PC-9 (cell line): ENCODE data around the gene MRPL16. TPM values are rescaled to one million over a fixed set of nuclear protein-coding genes. Genes with fewer than 3 reads are reported as not detected.

ENCODE experiments used
- BruUV-seq: library from RNA; stranded (reverse); fragments of 400-500 nt; replicated peaks from 2 replicates; lab custom pipeline; 2021; lab: Mats Ljungman, UMichigan
- CTCF ChIA-PET: fragments of 300-600 bp; sonication (Branson Sonifier 250); formaldehyde crosslinking; loops from one replicate; lab custom pipeline; 2022; ENCODE audit warnings: antibody characterized with exemption; lab: Charles Lee
- POLR2A ChIA-PET: fragments of 300-600 bp; sonication (Branson Sonifier 250); formaldehyde crosslinking; loops from one replicate; lab custom pipeline; 2022; ENCODE audit warnings: antibody characterized with exemption; ENCODE audit not compliant: unreplicated experiment; lab: Charles Lee
- DNase-seq, 2 experiments: peaks; one replicate each; pipeline versions ENCODE4 v3.0.0 to v3.0.0-alpha.2; 2015 to 2022; ENCODE audit warnings: mixed read lengths in 1 of 2
- H2AFZ ChIP-seq: fragments of 200-600 bp; sonication (generic); 2 replicates; pipeline ENCODE4 v1.8.1; 2017; ENCODE audit warnings: antibody characterized with exemption
- H3F3A ChIP-seq: fragments of 200-600 bp; sonication (generic); 2 replicates; pipeline ENCODE4 v1.8.1; 2017; ENCODE audit warnings: antibody characterized with exemption, mild to moderate bottlenecking, low read depth; ENCODE audit not compliant: insufficient read depth
- H3K27ac ChIP-seq: fragments of 200-600 bp; sonication (generic); 2 replicates; pipeline ENCODE4 v1.6.1; 2016; ENCODE audit warnings: mixed run types
- H3K27me3 ChIP-seq: fragments of 200-600 bp; sonication (generic); 2 replicates; pipeline ENCODE4 v1.6.1; 2016; ENCODE audit warnings: low read depth, mixed run types; ENCODE audit not compliant: insufficient read depth
- H3K36me3 ChIP-seq: fragments of 200-600 bp; sonication (generic); 2 replicates; pipeline ENCODE4 v1.6.1; 2016; ENCODE audit warnings: low read depth, mixed run types
- H3K4me1 ChIP-seq: fragments of 200-600 bp; sonication (generic); replicated peaks from 2 replicates; pipeline ENCODE4 v1.6.1; 2016; ENCODE audit warnings: mixed run types; ENCODE audit not compliant: insufficient read depth
- H3K4me2 ChIP-seq: fragments of 200-600 bp; sonication (generic); 2 replicates; pipeline ENCODE4 v1.6.1; 2017; ENCODE audit warnings: mixed run types
- H3K4me3 ChIP-seq: fragments of 200-600 bp; sonication (generic); 2 replicates; pipeline ENCODE4 v1.6.1; 2016; ENCODE audit warnings: mixed run types
- H3K79me2 ChIP-seq: fragments of 200-600 bp; sonication (generic); 2 replicates; pipeline ENCODE4 v1.6.1; 2017; ENCODE audit warnings: low read depth, mixed run types
- H3K9me2 ChIP-seq: fragments of 200-600 bp; sonication (generic); 2 replicates; pipeline ENCODE4 v1.8.1; 2017; ENCODE audit warnings: mild to moderate bottlenecking; ENCODE audit not compliant: insufficient read depth
- H3K9me3 ChIP-seq: fragments of 200-600 bp; sonication (generic); 2 replicates; pipeline ENCODE4 v1.8.1; 2016; ENCODE audit warnings: low read depth; ENCODE audit not compliant: insufficient read depth
- H4K20me1 ChIP-seq: fragments of 200-600 bp; sonication (generic); 2 replicates; pipeline ENCODE4 v1.8.1; 2017; ENCODE audit not compliant: insufficient read depth
- EZH2 ChIP-seq: fragments of 200-600 bp; sonication (generic); IDR thresholded peaks from 2 replicates; pipeline ENCODE4 v1.8.0; 2017; ENCODE audit warnings: antibody characterized with exemption, low read depth
- intact Hi-C: fragments of 100-400 bp; cut with micrococcal nuclease; formaldehyde crosslinking; loops from one replicate; pipeline ENCODE4 v1.10.0; 2022; ENCODE audit not compliant: unreplicated experiment
- total RNA-seq: library from RNA; stranded (reverse); gene quantifications from 2 replicates; pipeline ENCODE4 v1.2.3, GENCODE V29; 2021
- TF ChIP-seq, protein P1 (sequence below): fragments of 200-600 bp; sonication (generic); conservative IDR thresholded peaks from 2 replicates; pipeline ENCODE4 v1.6.1; 2017; ENCODE audit warnings: mixed run types, antibody characterized with exemption, mild to moderate bottlenecking, moderate library complexity

MRPL16 gene
- total RNA-seq, 1 experiment from 2014 or later: 64.7 TPM

DNA sequence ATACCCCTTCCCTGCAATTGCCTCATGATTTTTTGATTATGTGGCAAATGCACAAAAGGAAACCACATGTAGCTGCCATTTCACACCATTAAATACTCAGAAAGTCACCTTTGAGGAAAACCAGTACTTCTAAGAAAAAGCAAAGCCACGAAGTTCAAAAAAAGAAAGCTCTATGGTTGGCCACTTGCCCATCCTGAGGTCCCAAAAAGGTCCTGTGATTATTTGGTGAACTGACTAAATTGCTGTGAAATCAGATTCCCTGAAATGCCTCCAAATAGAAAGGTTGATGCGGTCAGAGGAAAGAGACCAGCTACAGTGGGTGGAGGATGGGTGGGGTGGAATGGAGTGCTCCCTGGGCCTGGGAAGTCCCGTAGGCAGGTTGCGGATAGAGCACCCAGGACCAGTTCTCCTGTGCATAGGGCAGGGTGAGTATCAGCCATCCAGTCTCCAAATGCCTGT lies 26.9 kb downstream of the MRPL16 start:
- Histone ChIP-seq H3K27ac (no peak overlapping the region), H3F3A (peaks cover 51% of the 10 kb centered on the region), H3K4me2 (no peak overlapping the region), H2AFZ (no peak overlapping the region), H3K9me2 (no peaks in the 10 kb centered on the region), H3K4me3 (no peak overlapping the region), H3K9me3 (no peaks in the 10 kb centered on the region), H3K4me1 (peaks cover 51% of the 10 kb centered on the region), H3K36me3 (peaks cover 22% of the 10 kb centered on the region), H3K79me2 (peaks cover 48% of the 10 kb centered on the region), H3K27me3 (no peaks in the 10 kb centered on the region), H4K20me1 (peaks cover 17% of the 10 kb centered on the region)
- ChIA-PET CTCF (no interaction called here), POLR2A (interaction anchor here (0.6 kb wide), 1 partner anchor 166 kb away, joined by 3 read pairs; no protein-coding TSS in a partner anchor)
- BruUV-seq: no TSS peak
- no peak for TF ChIP-seq EZH2
- TF ChIP-seq, protein P1, sequence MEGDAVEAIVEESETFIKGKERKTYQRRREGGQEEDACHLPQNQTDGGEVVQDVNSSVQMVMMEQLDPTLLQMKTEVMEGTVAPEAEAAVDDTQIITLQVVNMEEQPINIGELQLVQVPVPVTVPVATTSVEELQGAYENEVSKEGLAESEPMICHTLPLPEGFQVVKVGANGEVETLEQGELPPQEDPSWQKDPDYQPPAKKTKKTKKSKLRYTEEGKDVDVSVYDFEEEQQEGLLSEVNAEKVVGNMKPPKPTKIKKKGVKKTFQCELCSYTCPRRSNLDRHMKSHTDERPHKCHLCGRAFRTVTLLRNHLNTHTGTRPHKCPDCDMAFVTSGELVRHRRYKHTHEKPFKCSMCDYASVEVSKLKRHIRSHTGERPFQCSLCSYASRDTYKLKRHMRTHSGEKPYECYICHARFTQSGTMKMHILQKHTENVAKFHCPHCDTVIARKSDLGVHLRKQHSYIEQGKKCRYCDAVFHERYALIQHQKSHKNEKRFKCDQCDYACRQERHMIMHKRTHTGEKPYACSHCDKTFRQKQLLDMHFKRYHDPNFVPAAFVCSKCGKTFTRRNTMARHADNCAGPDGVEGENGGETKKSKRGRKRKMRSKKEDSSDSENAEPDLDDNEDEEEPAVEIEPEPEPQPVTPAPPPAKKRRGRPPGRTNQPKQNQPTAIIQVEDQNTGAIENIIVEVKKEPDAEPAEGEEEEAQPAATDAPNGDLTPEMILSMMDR: no peak
- DNase-seq: no peak
- intact Hi-C loops: no loop called here

GRCh38 chr11:59782080-59782479 lies 28.5 kb downstream of the MRPL16 start:
- BruUV-seq: no TSS peak
- no peak for DNase-seq
- no peak for TF ChIP-seq EZH2
- TF ChIP-seq, protein P1: no peak
- Histone ChIP-seq H3K79me2 (peaks cover 55% of the 10 kb centered on the region), H4K20me1 (peaks cover 32% of the 10 kb centered on the region), H3F3A (peaks cover 43% of the 10 kb centered on the region), H3K4me3 (no peak overlapping the region), H3K27me3 (no peaks in the 10 kb centered on the region), H3K4me2 (no peak overlapping the region), H3K9me2 (no peaks in the 10 kb centered on the region), H2AFZ (no peak overlapping the region), H3K36me3 (peaks cover 21% of the 10 kb centered on the region; the same call in 1 of the 2 replicates), H3K27ac (no peak overlapping the region), H3K9me3 (no peaks in the 10 kb centered on the region), H3K4me1 (peaks cover 54% of the 10 kb centered on the region)
- ChIA-PET CTCF (no interaction called here), POLR2A (no interaction called here)
- intact Hi-C loops: no loop called here

GRCh38 chr11:59779487-59779886 lies 31.1 kb downstream of the MRPL16 start:
- Histone ChIP-seq H3K4me1 (peaks cover 48% of the 10 kb centered on the region), H3K36me3 (peaks cover 34% of the 10 kb centered on the region)

More at GRCh38 chr11:59779487-59779886, 31.1 kb downstream of the MRPL16 start:
- Histone ChIP-seq H3K79me2 (peaks cover 49% of the 10 kb centered on the region), H3K4me2 (peak overlapping the region; percentile 2; the same call in 1 of the 2 replicates), H4K20me1 (peaks cover 38% of the 10 kb centered on the region), H3F3A (peaks cover 45% of the 10 kb centered on the region; the same call in 1 of the 2 replicates), H2AFZ (no peak overlapping the region), H3K4me3 (no peak overlapping the region), H3K27me3 (no peaks in the 10 kb centered on the region), H3K9me2 (no peaks in the 10 kb centered on the region), H3K27ac (no peak overlapping the region), H3K9me3 (no peaks in the 10 kb centered on the region)
- intact Hi-C loops: loop anchor here (5.0 kb wide), 1 partner anchor 217 kb away; no protein-coding TSS in a partner anchor
- BruUV-seq: no TSS peak
- DNase-seq: peak in 1 of 2 experiments; percentile 60
- POLR2A ChIA-PET: no interaction called here
- CTCF ChIA-PET: no interaction called here
- TF ChIP-seq, protein P1: no peak
